AG04449 (cell line): ENCODE data around the gene TEX28.
"Not testable (repeated sequence)": the region's sequence is repeated elsewhere in the genome, so short reads cannot be mapped to it uniquely, and the experiment has no call there.

Experiments used
- CTCF ChIA-PET: fragments of 350-600 bp; formaldehyde crosslinking; extraction: SDS; loops from one replicate; lab custom pipeline; 2021; ENCODE audit warnings: antibody characterized with exemption; lab: Yijun Ruan, JAX
- POLR2A ChIA-PET: fragments of 400-600, 350-600 bp; formaldehyde crosslinking; extraction: SDS; loops from one replicate; lab custom pipeline; 2020; ENCODE audit warnings: antibody characterized with exemption, inconsistent platforms; lab: Yijun Ruan, JAX
- DNase-seq: peaks from one replicate; pipeline ENCODE4 v3.0.0-alpha.2; 2010; ENCODE audit warnings: low read depth, low spot score
- H3K4me3 ChIP-seq: 2 replicates; pipeline ENCODE4 v1.5.1; 2011; ENCODE audit warnings: low read depth, mild to moderate bottlenecking, control low read depth, low read length

TEX28 gene

GRCh38 chrX:154238939-154239559 lies 55.9 kb downstream of the TEX28 start:
- DNase-seq, CTCF ChIA-PET, POLR2A ChIA-PET, H3K4me3 ChIP-seq: not testable (repeated sequence)

- CTCF ChIA-PET, DNase-seq, H3K4me3 ChIP-seq, POLR2A ChIA-PET: not testable (repeated sequence)
Observed at GRCh38 chrX:154233620-154234019, 61.3 kb downstream of the TEX28 start.

DNA sequence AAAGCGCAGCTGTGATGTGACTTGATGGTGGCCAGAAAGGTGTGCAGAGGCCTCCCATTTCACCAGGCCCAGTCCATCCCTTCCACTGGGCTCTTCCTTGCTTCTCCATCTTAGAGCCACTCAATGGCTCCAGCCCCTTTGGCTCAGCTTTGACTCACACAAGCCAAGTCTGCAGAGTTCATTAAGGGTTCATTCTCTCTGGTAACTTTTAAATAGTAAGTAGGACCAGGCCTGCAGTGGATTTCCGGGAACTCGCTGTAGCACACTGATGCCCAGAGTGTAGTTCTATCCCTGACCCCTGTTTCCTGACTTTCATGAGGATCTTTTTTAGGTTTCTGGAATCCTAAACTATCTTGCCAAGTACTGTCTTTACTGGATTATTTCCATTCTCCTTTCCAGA lies 63.5 kb downstream of the TEX28 start:
- POLR2A ChIA-PET, DNase-seq, H3K4me3 ChIP-seq, CTCF ChIA-PET: not testable (repeated sequence)

- POLR2A ChIA-PET, DNase-seq, CTCF ChIA-PET, H3K4me3 ChIP-seq: not testable (repeated sequence)
Observed at GRCh38 chrX:154226706-154227105, 68.2 kb downstream of the TEX28 start.

DNA sequence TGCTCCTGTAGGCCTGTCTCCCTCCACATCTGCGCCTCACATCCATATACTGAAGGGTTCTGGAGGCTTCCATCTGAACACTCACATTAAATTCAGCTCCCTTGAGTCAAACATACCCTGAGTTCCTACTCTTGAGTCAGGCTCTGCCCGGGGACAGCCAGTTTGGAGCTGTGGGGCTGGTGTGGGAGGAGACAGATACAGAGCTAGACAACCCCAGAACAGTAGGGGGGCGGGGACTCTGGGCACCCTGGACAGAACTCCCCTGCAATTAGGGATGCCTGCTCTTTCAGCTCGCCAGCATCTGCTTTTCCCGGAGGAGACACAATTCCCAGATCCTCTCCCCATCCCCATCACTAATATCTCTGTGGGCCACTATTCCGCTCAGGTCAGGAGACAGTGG lies 69.6 kb downstream of the TEX28 start:
- CTCF ChIA-PET, POLR2A ChIA-PET, H3K4me3 ChIP-seq, DNase-seq: not testable (repeated sequence)
